C4-2B (cell line): Measurements from ENCODE around the gene DPYSL5.

Experiments used
- H3K27ac ChIP-seq: fragments of 450-650 bp; 2 replicates; pipeline ENCODE4 v1.5.1; 2017
- CTCF ChIP-seq: fragments of 450-650 bp; conservative IDR thresholded peaks from 2 replicates; pipeline ENCODE4 v1.5.1; 2017; ENCODE audit warnings: mild to moderate bottlenecking
- ZFX ChIP-seq: fragments of 450-650 bp; IDR thresholded peaks from 2 replicates; pipeline ENCODE4 v1.6.1; 2017

DPYSL5 gene

GRCh38 chr2:26864226-26864625 lies 16.3 kb downstream of the DPYSL5 start:
- TF ChIP-seq CTCF = no peak
- TF ChIP-seq ZFX = no peak
- no peak overlapping the region for H3K27ac ChIP-seq

DNA sequence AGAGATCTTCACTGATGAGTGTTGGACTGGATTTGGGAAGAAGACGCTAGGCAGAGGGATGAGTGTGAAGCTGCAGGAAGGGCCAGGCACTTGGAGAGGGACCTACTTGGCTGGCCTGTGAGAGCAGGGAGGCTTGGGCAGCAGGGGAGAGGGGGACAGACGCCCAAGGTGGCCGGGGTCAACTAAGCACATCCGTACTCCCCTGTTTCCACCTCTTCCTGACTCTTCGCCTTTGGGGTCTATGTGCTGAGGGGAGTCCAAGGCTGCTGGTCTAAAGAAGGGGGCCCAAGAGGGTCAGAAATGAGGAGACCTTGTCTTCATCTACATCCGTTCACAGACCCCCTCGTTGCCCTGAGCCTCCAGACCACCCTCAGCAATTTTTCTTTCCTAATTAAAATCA lies 16.7 kb downstream of the DPYSL5 start:
- H3K27ac ChIP-seq = no peak overlapping the region
- TF ChIP-seq CTCF (no peak), ZFX (no peak)

DNA sequence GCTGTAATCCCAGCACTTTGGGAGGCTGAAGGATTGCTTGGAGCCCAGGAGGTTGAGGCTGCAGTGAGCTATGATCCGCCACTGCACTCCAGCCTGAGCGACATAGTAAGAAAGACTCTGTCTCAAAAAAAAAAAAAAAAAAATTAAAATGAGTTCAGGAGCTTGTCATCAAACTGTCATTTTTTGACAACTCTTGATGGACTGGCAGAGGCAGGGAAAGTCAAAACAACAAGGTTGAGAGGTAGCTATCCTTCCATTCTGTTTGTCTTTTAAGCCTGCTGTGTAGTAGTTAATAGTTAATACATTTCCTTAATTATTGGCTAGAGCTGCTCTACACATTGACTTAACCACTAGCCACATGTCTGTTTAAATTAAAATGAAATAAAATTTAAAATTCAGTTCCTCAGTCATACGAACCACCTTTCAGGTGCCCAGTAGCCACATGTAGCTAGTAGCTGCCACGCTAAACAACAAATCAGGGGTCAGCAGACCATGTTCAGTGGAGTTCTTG lies 22.7 kb downstream of the DPYSL5 start:
- TF ChIP-seq ZFX = no peak
- TF ChIP-seq CTCF = no peak
- no peak overlapping the region for H3K27ac ChIP-seq

- no peak overlapping the region for H3K27ac ChIP-seq
- TF ChIP-seq CTCF (no peak), ZFX (no peak)
Measured at GRCh38 chr2:26873286-26873983, 25.5 kb downstream of the DPYSL5 start.

- TF ChIP-seq CTCF (no peak), ZFX (no peak)
- H3K27ac ChIP-seq = no peak overlapping the region
Measured at GRCh38 chr2:26874514-26874913, 26.6 kb downstream of the DPYSL5 start.

GRCh38 chr2:26875065-26875634 lies 27.2 kb downstream of the DPYSL5 start:
- no peak for TF ChIP-seq ZFX
- TF ChIP-seq CTCF = no peak
- H3K27ac ChIP-seq = no peak overlapping the region

GRCh38 chr2:26875808-26876207 lies 27.9 kb downstream of the DPYSL5 start:
- TF ChIP-seq CTCF = no peak
- no peak for TF ChIP-seq ZFX
- no peak overlapping the region for H3K27ac ChIP-seq
